NT2/D1 (cell line): ENCODE data around the gene CDK11A.

ENCODE experiments used
- DNase-seq: peaks from one replicate; pipeline ENCODE4 v3.0.0-alpha.2; 2011; ENCODE audit warnings: low read depth, low spot score
- H3K27me3 ChIP-seq: 2 replicates; pipeline ENCODE4 v1.6.0; 2011; ENCODE audit warnings: mild to moderate bottlenecking; ENCODE audit not compliant: insufficient read length, insufficient read depth
- H3K36me3 ChIP-seq: 2 replicates; pipeline ENCODE4 v1.6.1; 2011; ENCODE audit warnings: mild to moderate bottlenecking, low read length, mixed read lengths; ENCODE audit not compliant: insufficient read depth, insufficient read length
- H3K4me1 ChIP-seq: 2 replicates; pipeline ENCODE4 v1.5.1; 2011; ENCODE audit not compliant: insufficient read depth, insufficient read length
- H3K4me3 ChIP-seq: 2 replicates; pipeline ENCODE4 v1.5.1; 2011; ENCODE audit warnings: low read depth; ENCODE audit not compliant: insufficient read length
- H3K9ac ChIP-seq: 2 replicates; pipeline ENCODE4 v1.6.0; 2011; ENCODE audit warnings: low read depth; ENCODE audit not compliant: insufficient read length
- H3K9me3 ChIP-seq: 2 replicates; pipeline ENCODE4 v1.5.1; 2011; ENCODE audit warnings: mild to moderate bottlenecking, low read length; ENCODE audit not compliant: insufficient read depth
- SUZ12 ChIP-seq: IDR thresholded peaks from 2 replicates; pipeline ENCODE4 v1.6.1; 2011; ENCODE audit not compliant: insufficient read length, insufficient read depth; ENCODE audit errors: extremely low read depth
- YY1 ChIP-seq: IDR thresholded peaks from 2 replicates; pipeline ENCODE4 v1.6.1; 2011; ENCODE audit not compliant: insufficient read length, insufficient read depth
- ZNF274 ChIP-seq: IDR thresholded peaks from 2 replicates; pipeline ENCODE4 v1.6.1; 2011; ENCODE audit warnings: mild to moderate bottlenecking, low read depth, low read length

Gene CDK11A

DNA sequence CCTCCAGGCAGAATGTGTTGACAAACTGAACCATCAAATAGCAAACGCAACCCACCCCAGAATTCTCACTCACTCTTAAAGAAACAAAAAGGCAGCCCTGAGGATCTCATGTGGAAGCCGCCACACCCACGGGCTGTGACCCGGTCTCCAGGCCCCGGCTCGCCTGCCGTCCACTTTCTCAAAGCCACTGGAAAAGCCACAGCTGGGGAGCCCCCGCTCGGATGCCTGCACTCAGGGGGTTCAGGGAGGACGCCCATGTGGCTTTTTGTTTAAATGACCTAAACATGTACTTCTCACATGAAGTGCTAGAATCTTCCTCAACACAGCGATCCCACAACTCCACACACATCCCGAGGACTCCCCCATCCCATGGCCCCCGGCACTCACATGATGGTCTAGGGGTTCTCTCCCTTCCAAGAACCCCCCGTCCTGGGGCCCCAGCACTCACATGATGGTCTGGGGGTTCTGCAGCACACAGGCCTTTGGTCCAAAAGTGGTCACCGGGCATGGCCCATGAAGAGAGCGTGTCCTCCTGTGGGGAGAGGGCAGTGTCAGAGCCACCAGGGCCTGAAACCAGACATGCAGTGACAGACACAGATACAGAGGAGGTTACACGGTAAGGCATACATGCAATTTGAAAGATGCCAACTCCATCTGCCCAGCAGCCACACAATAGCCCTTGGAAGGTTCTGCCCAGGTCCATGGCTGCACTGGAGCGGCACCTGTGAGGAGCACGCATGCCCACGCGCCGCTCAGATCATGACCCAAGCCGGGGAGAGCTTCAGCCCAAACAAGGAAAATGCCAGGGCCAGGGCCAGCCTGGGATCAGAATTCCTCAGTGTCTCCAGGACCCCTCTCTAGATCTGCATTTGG, 37.6 kb upstream of the CDK11A start:
- no peak overlapping the region for H3K9ac ChIP-seq
- peaks cover 70% of the 10 kb centered on the region for H3K36me3 ChIP-seq
- H3K27me3 ChIP-seq: no peaks in the 10 kb centered on the region
- H3K4me1 ChIP-seq: peaks cover 3% of the 10 kb centered on the region
- no peaks in the 10 kb centered on the region for H3K9me3 ChIP-seq
- TF ChIP-seq SUZ12 (no peak), ZNF274 (no peak), YY1 (no peak)
- DNase-seq: no peak
- no peak overlapping the region for H3K4me3 ChIP-seq

DNA sequence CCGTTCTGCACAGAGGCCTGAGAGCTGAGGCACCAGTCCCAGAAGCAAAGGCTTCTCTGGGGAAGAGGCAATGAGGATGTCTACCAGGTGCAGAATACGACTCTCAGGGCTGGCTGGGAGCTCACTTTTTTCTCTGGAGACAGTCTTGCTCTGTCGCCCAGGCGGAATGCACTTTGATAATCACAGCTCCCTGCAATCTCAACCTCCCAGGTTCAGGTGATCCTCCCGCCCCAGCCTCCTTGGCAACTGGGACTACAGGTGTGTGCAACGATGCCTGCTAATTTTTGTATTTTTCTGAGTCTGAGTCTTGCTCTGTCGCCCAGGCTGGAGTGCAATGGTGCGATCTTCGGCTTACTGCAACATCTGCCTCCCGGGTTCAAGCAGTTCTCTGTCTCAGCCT, 36.6 kb upstream of the CDK11A start:
- TF ChIP-seq ZNF274 (no peak), SUZ12 (no peak), YY1 (no peak)
- Histone ChIP-seq H3K9ac (no peak overlapping the region), H3K4me3 (no peak overlapping the region), H3K9me3 (no peaks in the 10 kb centered on the region), H3K4me1 (peaks cover 3% of the 10 kb centered on the region), H3K27me3 (no peaks in the 10 kb centered on the region), H3K36me3 (peaks cover 76% of the 10 kb centered on the region)
- no peak for DNase-seq

DNA sequence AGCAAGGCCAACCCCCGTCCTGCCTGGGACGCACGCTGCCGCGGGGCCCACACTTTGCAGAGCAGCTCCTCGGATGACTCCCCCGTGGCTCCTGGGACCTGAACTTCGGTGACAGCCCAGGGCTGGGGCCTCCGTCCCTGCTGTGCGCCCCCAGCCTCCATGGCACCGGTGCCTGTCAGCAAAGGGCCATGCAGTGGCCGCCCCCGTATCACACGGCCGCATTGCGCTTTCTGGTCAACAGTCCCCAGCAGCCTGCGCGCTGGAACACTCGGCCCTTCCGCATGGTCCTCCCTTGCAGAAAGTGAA, 36.1 kb upstream of the CDK11A start:
- no peak for TF ChIP-seq SUZ12
- no peak for TF ChIP-seq YY1
- TF ChIP-seq ZNF274: no peak
- peaks cover 81% of the 10 kb centered on the region for H3K36me3 ChIP-seq
- no peak overlapping the region for H3K4me3 ChIP-seq
- DNase-seq: no peak
- no peaks in the 10 kb centered on the region for H3K9me3 ChIP-seq
- no peaks in the 10 kb centered on the region for H3K27me3 ChIP-seq
- H3K9ac ChIP-seq: no peak overlapping the region
- peaks cover 3% of the 10 kb centered on the region for H3K4me1 ChIP-seq

DNA sequence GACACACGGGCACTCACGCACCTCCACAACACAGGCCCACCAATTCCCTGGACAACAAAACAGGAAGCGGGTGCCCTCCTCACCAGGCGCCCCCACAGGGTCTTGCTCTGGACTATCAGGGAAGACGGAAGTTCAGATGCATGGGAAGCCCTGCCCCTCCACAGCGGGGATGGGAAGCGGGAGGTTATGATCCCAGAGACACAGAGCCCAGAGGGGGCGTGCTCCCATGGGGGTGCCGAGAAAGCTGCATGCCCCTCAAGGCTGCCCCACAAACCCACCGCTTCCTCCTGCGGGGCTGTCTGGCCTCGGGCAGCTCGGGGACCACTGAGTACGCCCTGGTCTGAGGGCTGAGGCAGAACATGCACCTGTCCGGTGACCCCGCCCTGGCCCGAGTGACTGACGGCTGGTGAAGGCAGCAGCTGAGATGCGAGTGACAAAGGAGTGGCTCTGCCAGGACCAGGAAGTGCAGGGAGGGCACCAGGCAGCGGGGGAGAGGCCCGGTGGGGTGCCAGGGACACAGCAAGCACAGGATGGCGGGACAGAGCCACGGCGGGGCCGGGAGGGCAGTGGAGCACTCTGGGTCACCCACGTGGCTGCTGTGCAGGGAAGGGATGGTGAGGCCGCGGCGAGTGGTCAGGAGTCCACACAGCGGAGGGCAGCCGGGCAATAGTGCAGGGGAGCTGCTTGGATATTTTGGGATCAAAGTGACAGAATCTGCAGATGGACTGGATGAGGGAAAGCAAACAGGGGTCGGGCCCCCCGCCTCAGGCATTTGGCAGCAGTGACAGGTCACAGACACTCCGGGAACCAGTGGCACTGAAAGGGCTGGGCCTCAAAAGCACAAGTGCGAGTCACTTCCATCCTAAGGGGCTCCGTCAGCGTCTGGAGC, 35.5 kb upstream of the CDK11A start:
- H3K9ac ChIP-seq: no peak overlapping the region
- H3K9me3 ChIP-seq: no peaks in the 10 kb centered on the region
- H3K36me3 ChIP-seq: peaks cover 80% of the 10 kb centered on the region
- TF ChIP-seq ZNF274: no peak
- no peak for TF ChIP-seq YY1
- TF ChIP-seq SUZ12: no peak
- H3K27me3 ChIP-seq: no peaks in the 10 kb centered on the region
- H3K4me1 ChIP-seq: peaks cover 3% of the 10 kb centered on the region
- DNase-seq: no peak
- H3K4me3 ChIP-seq: no peak overlapping the region

DNA sequence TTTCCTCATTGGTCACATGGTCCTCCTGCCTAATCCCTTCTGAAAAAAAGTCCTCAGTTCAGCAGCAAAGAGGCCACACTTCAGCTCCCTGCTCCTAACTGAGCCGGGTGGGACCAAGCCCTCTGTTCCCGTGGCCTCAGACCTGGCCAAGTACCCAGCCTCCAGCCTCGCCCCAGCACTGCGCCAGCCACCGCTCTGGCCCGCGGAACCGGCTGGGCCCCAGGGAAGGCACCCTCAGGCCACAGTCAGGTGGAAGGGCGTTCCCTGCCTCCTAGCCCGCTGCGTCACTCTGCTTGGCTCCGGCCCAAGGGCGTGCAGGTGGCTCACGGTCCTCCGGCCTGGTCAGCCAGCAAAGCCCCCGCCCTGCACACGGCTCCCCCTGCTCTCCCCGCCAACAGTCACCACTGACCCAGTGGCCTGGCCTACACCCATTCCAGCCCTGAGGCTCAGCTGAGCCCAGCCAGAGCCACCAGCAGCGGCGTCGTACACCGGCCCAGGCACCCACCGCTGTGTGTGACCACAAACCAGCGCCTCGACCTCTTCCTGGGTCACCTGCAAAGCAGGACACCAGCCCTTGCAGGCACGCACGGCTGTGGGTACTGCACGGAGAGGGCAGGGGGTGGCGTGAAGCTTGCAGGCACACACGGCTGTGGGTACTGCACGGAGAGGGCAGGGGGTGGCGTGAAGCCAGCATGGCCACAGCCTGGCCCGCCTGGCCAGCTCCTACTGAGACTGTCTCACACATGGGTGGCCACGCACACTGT, 34.7 kb upstream of the CDK11A start:
- no peaks in the 10 kb centered on the region for H3K27me3 ChIP-seq
- no peak overlapping the region for H3K9ac ChIP-seq
- TF ChIP-seq ZNF274 (no peak), SUZ12 (no peak), YY1 (no peak)
- H3K4me3 ChIP-seq: no peak overlapping the region
- peaks cover 2% of the 10 kb centered on the region for H3K4me1 ChIP-seq
- H3K9me3 ChIP-seq: no peaks in the 10 kb centered on the region
- DNase-seq: no peak
- H3K36me3 ChIP-seq: peaks cover 82% of the 10 kb centered on the region

DNA sequence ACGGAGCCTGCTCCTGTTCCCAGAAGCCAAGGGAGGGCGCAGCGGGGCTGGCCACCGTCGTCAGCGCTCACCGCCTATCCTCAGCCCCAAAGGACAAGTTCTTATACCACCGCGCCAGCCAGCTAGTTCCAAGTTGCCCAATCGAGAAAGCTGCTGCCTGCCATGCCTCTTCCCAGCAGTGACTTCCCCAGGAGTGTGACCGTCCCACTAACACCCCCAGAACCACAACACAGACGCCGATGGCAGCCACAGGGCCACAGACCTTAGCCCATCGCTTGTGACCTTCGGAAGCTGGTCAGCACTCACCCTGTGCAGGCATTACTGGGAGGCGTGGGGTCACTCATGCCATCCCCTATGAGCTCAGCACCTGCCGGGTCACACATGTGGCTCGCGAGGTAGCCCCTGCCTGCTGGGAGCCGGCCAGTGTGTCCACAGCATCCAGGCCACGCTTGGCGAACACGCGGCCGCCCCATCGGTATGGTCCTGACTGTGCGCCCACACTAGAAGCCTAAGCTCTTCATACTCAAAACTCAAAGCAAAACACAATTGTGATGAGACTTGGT, 34.0 kb upstream of the CDK11A start:
- H3K4me3 ChIP-seq: no peak overlapping the region
- peaks cover 86% of the 10 kb centered on the region for H3K36me3 ChIP-seq
- no peak for DNase-seq
- H3K9ac ChIP-seq: no peak overlapping the region
- TF ChIP-seq SUZ12 (no peak), ZNF274 (no peak), YY1 (no peak)
- no peaks in the 10 kb centered on the region for H3K9me3 ChIP-seq
- H3K27me3 ChIP-seq: no peaks in the 10 kb centered on the region
- no peaks in the 10 kb centered on the region for H3K4me1 ChIP-seq
